Large intestine (tissue), 3 donors: Measurements from ENCODE around the gene EID3. TPM values are rescaled to one million over a fixed set of nuclear protein-coding genes. Genes with fewer than 3 reads are reported as not detected.
"Not testable (repeated sequence)": the region's sequence is repeated elsewhere in the genome, so short reads cannot be mapped to it uniquely, and the experiment has no call there.

Experiments used
- DNase-seq, 2 donors: peaks; one replicate each; pipeline versions ENCODE4 v3.0.0 to v3.0.0-alpha.2; 2013
- H3K27ac ChIP-seq: one replicate; pipeline ENCODE4 v1.5.1; 2013; ENCODE audit warnings: low read length
- H3K27me3 ChIP-seq: 2 replicates; pipeline ENCODE4 v1.6.1; 2013; ENCODE audit warnings: low read length; ENCODE audit not compliant: control insufficient read depth, insufficient read depth
- H3K36me3 ChIP-seq: 2 replicates; pipeline ENCODE4 v1.6.1; 2013; ENCODE audit warnings: low read length; ENCODE audit not compliant: control insufficient read depth, insufficient read depth
- H3K4me1 ChIP-seq: one replicate; pipeline ENCODE4 v1.6.1; 2013; ENCODE audit warnings: low read length; ENCODE audit not compliant: control insufficient read depth, insufficient read depth
- H3K4me3 ChIP-seq: one replicate; pipeline ENCODE4 v1.5.1; 2013; ENCODE audit warnings: low read length
- H3K9me3 ChIP-seq: one replicate; pipeline ENCODE4 v1.6.1; 2013; ENCODE audit warnings: mild to moderate bottlenecking, low read depth, low read length, moderate library complexity; ENCODE audit not compliant: control insufficient read depth
- WGBS: methylation state at CpG from one replicate; pipeline ENCODE4 v1.1.5; 2013; ENCODE audit warnings: low lambda C conversion rate; ENCODE audit not compliant: insufficient coverage; 5-methylcytosine and 5-hydroxymethylcytosine counted together
- polyA plus RNA-seq: library from polyadenylated mRNA; unstranded; fragments of 120-200 nt; gene quantifications from one replicate; pipeline ENCODE4 v1.2.1, GENCODE V29; 2013

The EID3 gene
- polyA plus RNA-seq, 1 donor = 2.4 TPM

- H3K27me3 ChIP-seq = no peaks in the 10 kb centered on the region
- no peaks in the 10 kb centered on the region for H3K9me3 ChIP-seq
- no peak overlapping the region for H3K4me3 ChIP-seq
- H3K27ac ChIP-seq = no peak overlapping the region
- no peaks in the 10 kb centered on the region for H3K4me1 ChIP-seq
- peaks cover 60% of the 10 kb centered on the region for H3K36me3 ChIP-seq
- no peak for DNase-seq
- 83% methylated on average over 1 of the region's 1 CpG for WGBS
These were observed 18.4 kb downstream of the EID3 start for GRCh38 chr12:104321949-104322348.

GRCh38 chr12:104322533-104322932, 19.0 kb downstream of the EID3 start:
- not testable (repeated sequence) for H3K27ac ChIP-seq, H3K4me1 ChIP-seq, H3K9me3 ChIP-seq, DNase-seq, H3K27me3 ChIP-seq, H3K4me3 ChIP-seq
- H3K36me3 ChIP-seq = peaks cover 60% of the 10 kb centered on the region
- no CpG with 5 or more reads among the region's 2 CpGs for WGBS

- H3K9me3 ChIP-seq = no peaks in the 10 kb centered on the region
- 100% methylated on average over 1 of the region's 1 CpG for WGBS
- no peaks in the 10 kb centered on the region for H3K27me3 ChIP-seq
- no peaks in the 10 kb centered on the region for H3K4me1 ChIP-seq
- H3K36me3 ChIP-seq = peaks cover 59% of the 10 kb centered on the region
- no peak for DNase-seq
- no peak overlapping the region for H3K27ac ChIP-seq
- no peak overlapping the region for H3K4me3 ChIP-seq
These were observed 20.4 kb downstream of the EID3 start for GRCh38 chr12:104323899-104324298.

- not testable (repeated sequence) for H3K4me1 ChIP-seq, H3K27me3 ChIP-seq, H3K27ac ChIP-seq, H3K4me3 ChIP-seq, H3K9me3 ChIP-seq, DNase-seq
- H3K36me3 ChIP-seq = peaks cover 40% of the 10 kb centered on the region
- no CpG with 5 or more reads among the region's 6 CpGs for WGBS
These were observed 24.7 kb downstream of the EID3 start for GRCh38 chr12:104328278-104328677.

GRCh38 chr12:104328790-104329189, 25.3 kb downstream of the EID3 start:
- Histone ChIP-seq H3K27ac (no peak overlapping the region), H3K27me3 (no peaks in the 10 kb centered on the region), H3K4me3 (no peak overlapping the region), H3K4me1 (no peaks in the 10 kb centered on the region), H3K9me3 (no peaks in the 10 kb centered on the region), H3K36me3 (peaks cover 43% of the 10 kb centered on the region)
- DNase-seq = no peak
- WGBS = 100% methylated on average over 1 of the region's 1 CpG

- Histone ChIP-seq H3K4me1 (no peaks in the 10 kb centered on the region), H3K9me3 (no peaks in the 10 kb centered on the region), H3K4me3 (no peak overlapping the region), H3K27me3 (no peaks in the 10 kb centered on the region), H3K36me3 (peaks cover 47% of the 10 kb centered on the region), H3K27ac (no peak overlapping the region)
- 92% methylated on average over 2 of the region's 5 CpGs for WGBS
- DNase-seq = no peak
These were observed 26.4 kb downstream of the EID3 start for GRCh38 chr12:104329707-104330532.

- peaks cover 43% of the 10 kb centered on the region for H3K36me3 ChIP-seq
- H3K4me1 ChIP-seq = no peaks in the 10 kb centered on the region
- H3K27ac ChIP-seq = no peak overlapping the region
- no CpG with 5 or more reads among the region's 2 CpGs for WGBS
- no peak overlapping the region for H3K4me3 ChIP-seq
- no peak for DNase-seq
- H3K9me3 ChIP-seq = no peaks in the 10 kb centered on the region
- H3K27me3 ChIP-seq = no peaks in the 10 kb centered on the region
These were observed 27.8 kb downstream of the EID3 start for GRCh38 chr12:104331376-104331775.

GRCh38 chr12:104332273-104332672, 28.7 kb downstream of the EID3 start:
- not testable (repeated sequence) for H3K4me1 ChIP-seq, H3K27ac ChIP-seq, H3K27me3 ChIP-seq, H3K9me3 ChIP-seq, DNase-seq, H3K4me3 ChIP-seq
- H3K36me3 ChIP-seq = peaks cover 39% of the 10 kb centered on the region
- WGBS = no CpG with 5 or more reads among the region's 3 CpGs

- Histone ChIP-seq H3K4me1 (no peaks in the 10 kb centered on the region), H3K4me3 (no peak overlapping the region), H3K36me3 (peaks cover 32% of the 10 kb centered on the region), H3K27ac (no peak overlapping the region), H3K27me3 (no peaks in the 10 kb centered on the region), H3K9me3 (no peaks in the 10 kb centered on the region)
- WGBS = 71% methylated on average over 1 of the region's 1 CpG
- no peak for DNase-seq
These were observed 30.2 kb downstream of the EID3 start for GRCh38 chr12:104333692-104334255.

GRCh38 chr12:104334581-104334980, 31.0 kb downstream of the EID3 start:
- peaks cover 33% of the 10 kb centered on the region for H3K36me3 ChIP-seq
- no peaks in the 10 kb centered on the region for H3K4me1 ChIP-seq
- H3K27ac ChIP-seq = no peak overlapping the region
- no peaks in the 10 kb centered on the region for H3K9me3 ChIP-seq
- H3K27me3 ChIP-seq = no peaks in the 10 kb centered on the region
- H3K4me3 ChIP-seq = no peak overlapping the region
- WGBS = 90% methylated on average over 2 of the region's 8 CpGs
- no peak for DNase-seq

- H3K27me3 ChIP-seq = no peaks in the 10 kb centered on the region
- no peak overlapping the region for H3K27ac ChIP-seq
- peaks cover 42% of the 10 kb centered on the region for H3K36me3 ChIP-seq
- no peak for DNase-seq
- H3K4me1 ChIP-seq = no peaks in the 10 kb centered on the region
- no peak overlapping the region for H3K4me3 ChIP-seq
- WGBS = 100% methylated on average over 1 of the region's 2 CpGs
- no peaks in the 10 kb centered on the region for H3K9me3 ChIP-seq
These were observed 32.6 kb downstream of the EID3 start for GRCh38 chr12:104336115-104336514.
